ENCODE measurements around the gene PIGBOS1. TPM values are rescaled to one million over a fixed set of nuclear protein-coding genes. Genes with fewer than 3 reads are reported as not detected.
"Not testable (repeated sequence)": the region's sequence is repeated elsewhere in the genome, so short reads cannot be mapped to it uniquely, and the experiment has no call there.

PIGBOS1 gene
- total RNA-seq, 4 donors from 2014 or later = 10.4 to 30.4 (median 12.0) TPM

GRCh38 chr15:55322467-55322866 is 3.5 kb upstream of the PIGBOS1 start:
- H3K4me3 ChIP-seq (ENCODE audit: low read depth, poor library complexity, severe bottlenecking) = no peak overlapping the region
- 83 to 92% methylated on average over 5 of the region's 5 CpGs for WGBS, 2 donors
- no peak for TF ChIP-seq POLR2A (IDR thresholded peaks at IDR 0.05)
- TF ChIP-seq, protein P1, sequence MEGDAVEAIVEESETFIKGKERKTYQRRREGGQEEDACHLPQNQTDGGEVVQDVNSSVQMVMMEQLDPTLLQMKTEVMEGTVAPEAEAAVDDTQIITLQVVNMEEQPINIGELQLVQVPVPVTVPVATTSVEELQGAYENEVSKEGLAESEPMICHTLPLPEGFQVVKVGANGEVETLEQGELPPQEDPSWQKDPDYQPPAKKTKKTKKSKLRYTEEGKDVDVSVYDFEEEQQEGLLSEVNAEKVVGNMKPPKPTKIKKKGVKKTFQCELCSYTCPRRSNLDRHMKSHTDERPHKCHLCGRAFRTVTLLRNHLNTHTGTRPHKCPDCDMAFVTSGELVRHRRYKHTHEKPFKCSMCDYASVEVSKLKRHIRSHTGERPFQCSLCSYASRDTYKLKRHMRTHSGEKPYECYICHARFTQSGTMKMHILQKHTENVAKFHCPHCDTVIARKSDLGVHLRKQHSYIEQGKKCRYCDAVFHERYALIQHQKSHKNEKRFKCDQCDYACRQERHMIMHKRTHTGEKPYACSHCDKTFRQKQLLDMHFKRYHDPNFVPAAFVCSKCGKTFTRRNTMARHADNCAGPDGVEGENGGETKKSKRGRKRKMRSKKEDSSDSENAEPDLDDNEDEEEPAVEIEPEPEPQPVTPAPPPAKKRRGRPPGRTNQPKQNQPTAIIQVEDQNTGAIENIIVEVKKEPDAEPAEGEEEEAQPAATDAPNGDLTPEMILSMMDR (IDR thresholded peaks at IDR 0.05) = no peak
- no peak for DNase-seq (ENCODE audit: low spot score in 2 of 2)
- intact Hi-C loops (cut with DNase I; ENCODE audit: low total_unique reads) = no loop called here

GRCh38 chr15:55320963-55321362 is 2.0 kb upstream of the PIGBOS1 start:
- no peak overlapping the region for H3K4me3 ChIP-seq (ENCODE audit: low read depth, poor library complexity, severe bottlenecking)
- WGBS, 2 donors = 92 to 95% methylated on average over 1 of the region's 1 CpG
- DNase-seq (ENCODE audit: low spot score in 2 of 2) = no peak
- TF ChIP-seq, protein P1 (IDR thresholded peaks at IDR 0.05) = no peak
- no peak for TF ChIP-seq POLR2A (IDR thresholded peaks at IDR 0.05)
- intact Hi-C loops (cut with DNase I; ENCODE audit: low total_unique reads) = no loop called here

DNA sequence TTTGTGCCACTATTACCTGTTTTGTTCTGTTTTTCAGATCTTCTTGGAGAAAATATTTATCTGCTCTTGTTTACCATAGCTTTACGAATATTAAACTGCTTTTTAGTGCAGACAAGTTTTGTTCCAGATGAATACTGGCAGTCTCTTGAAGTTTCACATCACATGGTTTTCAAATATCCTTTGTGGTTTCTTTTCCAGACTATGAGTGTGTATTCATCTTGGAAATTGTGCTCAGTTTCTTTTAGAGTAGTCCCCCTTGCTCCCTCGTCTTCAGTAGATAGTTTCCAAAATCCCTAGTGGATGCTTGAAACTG is 1.3 kb upstream of the PIGBOS1 start:
- 27 to 33% methylated on average over 2 of the region's 2 CpGs for WGBS, 2 donors
- intact Hi-C loops (cut with DNase I; ENCODE audit: low total_unique reads) = no loop called here
- no peak overlapping the region for H3K4me3 ChIP-seq (ENCODE audit: low read depth, poor library complexity, severe bottlenecking)
- no peak for DNase-seq (ENCODE audit: low spot score in 2 of 2)
- no peak for TF ChIP-seq POLR2A (IDR thresholded peaks at IDR 0.05)
- TF ChIP-seq, protein P1 (IDR thresholded peaks at IDR 0.05) = no peak

DNA sequence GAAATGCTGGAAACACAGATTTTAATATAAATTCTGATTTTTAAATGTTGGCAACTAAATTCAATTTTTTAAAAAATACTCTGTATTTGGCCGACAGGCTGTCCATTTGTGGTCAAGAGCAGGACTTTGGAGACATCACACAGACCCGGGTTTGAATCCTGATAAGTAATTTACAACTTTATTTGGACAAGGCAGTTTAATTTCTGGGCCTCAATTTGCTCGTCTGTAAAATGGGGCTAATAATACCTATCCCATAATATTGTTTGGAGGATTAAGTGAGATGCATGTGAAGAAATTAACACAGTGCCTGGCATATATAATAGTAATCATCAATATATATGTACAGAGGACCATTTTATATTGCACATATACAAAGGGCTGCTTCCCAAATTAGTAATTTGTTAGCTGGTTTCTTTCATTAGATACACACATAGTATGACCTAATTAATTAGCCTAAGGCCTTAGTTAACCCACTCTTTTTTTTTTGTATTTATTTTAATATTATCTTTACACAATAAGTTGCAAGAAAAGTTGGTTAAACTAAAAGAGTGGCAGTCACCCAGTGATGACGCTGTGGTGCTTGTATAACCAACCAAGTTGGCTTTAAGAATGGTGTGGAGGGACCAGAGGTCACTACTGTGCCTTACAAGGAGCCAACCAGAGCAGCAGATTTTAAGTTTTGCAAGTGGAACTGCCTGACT is 764 bp upstream of the PIGBOS1 start:
- peak overlapping the region; percentile 71 for H3K4me3 ChIP-seq (ENCODE audit: low read depth, poor library complexity, severe bottlenecking)
- TF ChIP-seq, protein P1 (IDR thresholded peaks at IDR 0.05) = no peak
- TF ChIP-seq POLR2A (IDR thresholded peaks at IDR 0.05) = no peak
- WGBS, 2 donors = 42 to 47% methylated on average over 4 of the region's 4 CpGs
- intact Hi-C loops (cut with DNase I; ENCODE audit: low total_unique reads) = no loop called here
- DNase-seq (ENCODE audit: low spot score in 2 of 2) = no peak

DNA sequence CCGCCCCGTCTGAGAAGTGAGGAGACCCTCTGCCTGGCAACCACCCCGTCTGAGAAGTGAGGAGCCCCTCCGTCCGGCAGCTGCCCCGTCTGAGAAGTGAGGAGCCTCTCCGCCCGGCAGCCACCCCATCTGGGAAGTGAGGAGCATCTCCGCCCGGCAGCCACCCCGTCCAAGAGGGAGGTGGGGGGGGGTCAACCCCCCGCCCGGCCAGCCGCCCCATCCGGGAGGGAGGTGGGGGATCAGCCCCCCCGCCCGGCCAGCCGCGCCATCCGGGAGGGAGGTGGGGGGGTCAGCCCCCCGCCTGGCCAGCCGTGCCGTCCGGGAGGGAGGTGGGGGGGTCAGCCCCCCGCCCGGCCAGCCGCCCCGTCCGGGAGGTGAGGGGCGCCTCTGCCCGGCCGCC is 16.1 kb downstream of the PIGBOS1 start:
- 98% methylated on average over 8 of the region's 32 CpGs; no CpG with 5 or more reads in 1 of the 2 donors for WGBS, 2 donors
- DNase-seq (ENCODE audit: low spot score in 2 of 2); intact Hi-C loops (cut with DNase I; ENCODE audit: low total_unique reads); H3K4me3 ChIP-seq (ENCODE audit: low read depth, poor library complexity, severe bottlenecking): not testable (repeated sequence)

- no peak for DNase-seq (ENCODE audit: low spot score in 2 of 2)
- TF ChIP-seq, protein P1 (IDR thresholded peaks at IDR 0.05) = no peak
- TF ChIP-seq POLR2A (IDR thresholded peaks at IDR 0.05) = no peak
- intact Hi-C loops (cut with DNase I; ENCODE audit: low total_unique reads) = no loop called here
- H3K4me3 ChIP-seq (ENCODE audit: low read depth, poor library complexity, severe bottlenecking) = no peak overlapping the region
Measured at GRCh38 chr15:55297315-55297714, 21.6 kb downstream of the PIGBOS1 start.

Measured in lower leg skin (tissue), 4 donors.